ENCODE measurements around the gene CPLANE1. TPM values are rescaled to one million over a fixed set of nuclear protein-coding genes. Genes with fewer than 3 reads are reported as not detected.

Gene CPLANE1
- total and polyA plus RNA-seq, 2 of the 4 experiments (the other 2 are of a cell fraction), result 4.4 to 17.9 TPM

GRCh38 chr5:37071901-37072581 is 177.1 kb downstream of the CPLANE1 start:
- Histone ChIP-seq H3K4me1 (ENCODE audit: control insufficient read depth, insufficient read depth, low read length) (peaks cover 4% of the 10 kb centered on the region), H3K14ac (replicated peaks; ENCODE audit: low read depth, low read length) (peak overlapping the region; percentile 60; the same call in 1 of the 2 replicates), H2BK15ac (ENCODE audit: low read depth, low read length) (peak overlapping the region; percentile 3; the same call in 1 of the 3 replicates), H3K9ac (ENCODE audit: low read depth, low read length) (no peak overlapping the region), H3K4me3 (ENCODE audit: insufficient read depth, low read depth, low read length) (no peak overlapping the region), H3K56ac (ENCODE audit: extremely low read depth, insufficient read depth, low read length) (no peak overlapping the region), H3K9me1 (ENCODE audit: insufficient read depth, low read length) (0 out of 2 replicates have a peak, but pooled peaks cover 5% of the 10 kb centered on the region), H3K23ac (ENCODE audit: low read depth, low read length) (peak overlapping the region; percentile 48; the same call in 1 of the 2 replicates), H2BK5ac (ENCODE audit: low read depth, low read length, poor library complexity, severe bottlenecking) (peak overlapping the region; percentile 78), H3K9me3 (ENCODE audit: control insufficient read depth, insufficient read depth, low read length) (no peaks in the 10 kb centered on the region), H3K27ac (ENCODE audit: insufficient read depth, low read length) (no peak overlapping the region), H3K79me1 (ENCODE audit: low read depth in 1 of 2, low read length in 2 of 2) (no peaks in the 10 kb centered on the region), H4K8ac (ENCODE audit: low read depth in 2 of 2, low read length in 2 of 2) (peak overlapping the region in 1 of 2 experiments; percentile 36; a peak in 2 of 4 replicates), H3K18ac (ENCODE audit: low read depth, low read length) (peak overlapping the region; percentile 10; the same call in 1 of the 2 replicates), H3K4ac (ENCODE audit: low read depth, low read length) (peak overlapping the region; percentile 10; the same call in 1 of the 2 replicates), H2AFZ (replicated peaks; ENCODE audit: low read length, poor library complexity) (no peak overlapping the region), H3K4me2 (ENCODE audit: low read depth, low read length) (no peak overlapping the region; the same call in 1 of the 2 replicates), H4K91ac (ENCODE audit: insufficient read depth, low read depth, low read length) (peak overlapping the region; percentile 1; the same call in 1 of the 2 replicates), H3K36me3 (ENCODE audit: control insufficient read depth, insufficient read depth, low read length) (no peaks in the 10 kb centered on the region), H2BK120ac (ENCODE audit: low read depth, low read length) (peak overlapping the region; percentile 34), H4K5ac (ENCODE audit: low read depth, low read length) (no peak overlapping the region), H3K27me3 (ENCODE audit: control insufficient read depth, insufficient read depth, low read length) (no peaks in the 10 kb centered on the region), H2AK9ac (replicated peaks; ENCODE audit: low read depth, low read length, poor library complexity) (no peak overlapping the region), H2BK20ac (ENCODE audit: low read depth, low read length) (peak overlapping the region; percentile 77), H2AK5ac (ENCODE audit: low read depth, low read length) (no peak overlapping the region; the same call in 1 of the 2 replicates), H4K20me1 (ENCODE audit: insufficient read depth, low read length) (peaks cover 7% of the 10 kb centered on the region; the same call in 1 of the 2 replicates)
- CTCF ChIA-PET, result interaction anchor here (0.5 to 0.6 kb wide), 2 partner anchors 129 to 798 kb away, joined by 3 read pairs; no protein-coding TSS in a partner anchor
- in situ Hi-C loops (cut with MboI; ENCODE audit: low sequenced_read_pairs) (no loop called here), dilution Hi-C loops (cut with HindIII; ENCODE audit: low sequenced_read_pairs, unreplicated experiment) (no loop called here), intact Hi-C loops (cut with micrococcal nuclease) (no loop called here)
- POLR2A ChIA-PET (ENCODE audit: unreplicated experiment), result no interaction called here
- no TSS peak for BruUV-seq (replicated peaks)
- TF ChIP-seq MAFK (IDR thresholded peaks at IDR 0.05; ENCODE audit: low read depth, low read length) (peak; percentile 59), CHD1 (IDR thresholded peaks at IDR 0.05; ENCODE audit: low read depth, low read length) (no peak), CTCF (conservative IDR thresholded peaks at IDR 0.05; ENCODE audit: low read depth, low read length) (no peak), USF2 (IDR thresholded peaks at IDR 0.05; ENCODE audit: low read depth, low read length) (no peak), CEBPB (IDR thresholded peaks at IDR 0.05; ENCODE audit: low read depth, low read length) (no peak), SMC3 (IDR thresholded peaks at IDR 0.05; ENCODE audit: low read depth, low read length) (no peak), MAZ (IDR thresholded peaks at IDR 0.05; ENCODE audit: borderline replicate concordance, low read depth, low read length) (no peak), RCOR1 (IDR thresholded peaks at IDR 0.05; ENCODE audit: insufficient replicate concordance, low read length) (no peak)
- peak; percentile 91 for DNase-seq
- peak; percentile 88 for ATAC-seq (ENCODE audit: low read depth)
- 25% methylated on average over 1 of the region's 1 CpG; no CpG with 5 or more reads in 1 of the 2 experiments for WGBS, 2 experiments (ENCODE audit: extremely low coverage in 2 of 2, insufficient read length in 1 of 2)
